Bone marrow (tissue), 2 donors: ENCODE data around the gene KIRREL3.

Experiments used
- DNase-seq, 2 donors: peaks; one replicate each; lab custom pipeline; 2025; lab: John Stamatoyannopoulos, UW

Gene KIRREL3

GRCh38 chr11:126533560-126533959 is 467.0 kb downstream of the KIRREL3 start:
- no peak for DNase-seq

DNA sequence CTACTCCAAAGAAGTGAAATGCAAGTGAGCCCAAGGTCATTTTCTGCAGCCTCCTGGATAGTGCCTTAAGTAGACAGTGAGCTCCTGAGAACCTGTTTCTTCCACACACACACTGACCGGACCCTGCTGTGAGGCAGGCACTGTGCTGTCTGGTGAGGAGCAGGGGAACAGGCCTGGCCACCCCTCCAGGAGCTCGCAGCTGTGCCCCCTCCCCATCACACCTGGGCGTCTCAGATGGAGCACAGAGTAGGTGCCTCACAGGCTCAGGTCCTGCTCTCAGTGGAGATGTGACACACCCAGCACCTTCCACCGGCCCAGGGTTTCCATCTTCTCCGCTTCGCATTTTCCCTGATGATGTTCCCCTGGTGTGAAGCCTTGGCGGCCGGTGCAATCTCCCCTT is 470.2 kb downstream of the KIRREL3 start:
- DNase-seq: no peak

GRCh38 chr11:126529037-126529436 is 471.5 kb downstream of the KIRREL3 start:
- no peak for DNase-seq

- DNase-seq: no peak
Measured at GRCh38 chr11:126528075-126528474, 472.5 kb downstream of the KIRREL3 start.

DNA sequence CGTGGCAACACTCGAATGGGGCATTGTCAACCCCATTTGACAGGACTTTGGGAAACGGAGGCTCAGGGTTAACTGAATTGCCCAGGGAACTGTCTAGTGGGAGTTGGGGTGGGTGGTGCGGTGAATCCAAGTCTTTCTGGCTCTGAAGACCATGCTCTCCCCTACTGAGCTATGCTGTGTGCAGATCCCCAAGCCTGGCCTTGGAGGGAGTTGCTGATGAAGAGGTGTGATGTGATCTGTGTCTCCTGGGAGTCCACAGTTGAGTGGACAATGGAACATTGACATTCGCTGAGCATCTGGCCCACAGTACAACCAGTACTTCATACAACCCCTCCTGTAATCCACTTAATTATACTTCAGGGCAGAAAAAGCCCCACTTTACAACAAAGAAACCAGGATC is 472.9 kb downstream of the KIRREL3 start:
- no peak for DNase-seq

DNA sequence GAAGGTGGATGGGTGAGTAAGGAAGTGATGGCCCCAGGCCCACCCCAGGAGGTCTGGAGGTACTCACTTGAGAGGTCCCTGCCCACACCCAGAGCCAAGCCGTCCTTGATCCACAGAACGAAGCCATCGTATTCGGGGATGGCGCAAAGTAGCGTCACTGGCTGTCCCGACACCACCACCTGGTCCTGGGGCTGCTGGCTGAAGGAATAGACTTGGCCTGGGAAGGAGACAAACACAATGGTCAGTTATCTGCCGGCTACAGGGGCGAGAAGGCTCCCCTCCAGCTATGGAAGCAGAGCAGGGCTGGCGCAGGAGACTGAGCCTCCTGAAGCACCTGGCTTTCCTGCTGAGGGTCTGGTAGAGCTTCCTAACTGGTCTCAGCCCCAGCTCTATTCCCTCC is 474.1 kb downstream of the KIRREL3 start:
- no peak for DNase-seq

DNA sequence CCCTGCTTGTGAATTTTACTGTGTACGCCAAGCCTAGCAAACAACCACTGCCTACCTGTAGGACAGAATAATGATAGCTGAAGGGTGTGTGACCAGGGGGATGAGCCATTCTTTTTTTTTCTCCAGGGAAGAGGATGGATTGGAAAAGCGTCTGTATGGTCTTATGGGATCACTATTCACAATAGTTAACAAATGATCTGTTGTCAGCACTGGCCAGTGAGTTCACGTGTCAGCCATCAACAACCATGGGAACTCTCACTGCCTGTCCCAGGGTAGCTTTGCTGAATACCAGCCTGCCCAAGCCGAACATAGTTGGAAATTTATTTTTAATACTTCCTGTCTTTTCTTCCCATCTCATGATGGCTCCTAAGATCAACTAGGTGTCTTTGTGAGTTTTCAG is 474.9 kb downstream of the KIRREL3 start:
- DNase-seq: no peak

DNA sequence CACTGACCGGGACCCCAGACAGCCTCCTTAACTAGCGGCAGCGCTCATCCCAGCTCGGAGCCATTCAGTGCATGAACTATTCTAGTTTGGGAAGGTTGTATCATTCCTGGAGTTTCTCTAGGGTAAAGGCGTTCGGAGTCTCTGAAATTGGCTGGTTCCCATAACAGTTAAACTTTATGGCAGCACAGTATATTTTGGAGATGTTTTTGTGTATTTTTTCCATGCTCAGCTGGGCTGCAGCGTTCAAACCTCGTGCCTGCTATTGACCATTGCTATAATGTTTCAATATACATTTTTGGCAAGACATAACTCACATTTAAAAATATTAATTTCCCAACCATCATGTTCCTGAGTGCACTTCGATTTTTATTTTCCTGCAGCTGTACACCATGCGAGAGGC is 475.4 kb downstream of the KIRREL3 start:
- DNase-seq: no peak

GRCh38 chr11:126523441-126524205 is 476.9 kb downstream of the KIRREL3 start:
- DNase-seq: no peak

DNA sequence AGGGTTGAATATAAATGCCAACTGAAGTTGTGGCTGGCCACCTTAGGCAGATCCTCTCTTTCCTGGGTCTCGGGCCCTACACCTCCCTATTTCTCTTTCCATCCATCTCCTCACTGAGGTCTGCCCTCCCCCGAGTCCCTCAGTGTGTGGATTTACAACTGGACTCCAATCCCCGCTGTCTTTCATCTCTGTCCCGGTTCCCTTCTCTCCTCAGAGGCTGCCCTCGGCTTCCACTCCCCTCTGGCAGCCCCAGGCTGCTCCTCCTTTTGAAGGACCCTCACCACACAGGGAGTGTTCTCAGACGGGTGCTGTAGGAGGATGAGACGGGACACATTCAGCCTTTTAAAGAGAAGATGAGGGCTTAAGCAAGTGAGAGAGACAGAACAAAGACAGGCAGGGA is 478.0 kb downstream of the KIRREL3 start:
- DNase-seq: no peak

DNA sequence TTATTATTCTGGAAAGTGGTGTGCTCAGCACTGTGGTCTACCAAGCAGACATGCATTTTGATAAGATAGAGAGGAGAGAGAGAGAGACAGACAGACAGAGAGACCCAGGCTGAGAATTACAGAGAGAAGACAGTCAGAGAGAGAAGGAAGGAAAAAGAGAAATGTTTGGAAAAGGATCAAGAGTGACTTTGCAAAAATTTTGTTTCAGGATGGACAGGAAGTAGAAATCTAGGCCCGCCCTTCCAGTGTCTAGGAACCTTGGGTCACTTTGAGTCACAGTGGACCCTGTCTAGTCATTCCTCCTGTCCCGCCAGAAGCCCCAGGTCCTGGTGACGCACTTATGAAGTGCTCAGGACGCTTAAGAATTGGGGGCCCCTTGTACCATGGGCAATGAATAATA is 478.4 kb downstream of the KIRREL3 start:
- no peak for DNase-seq

DNA sequence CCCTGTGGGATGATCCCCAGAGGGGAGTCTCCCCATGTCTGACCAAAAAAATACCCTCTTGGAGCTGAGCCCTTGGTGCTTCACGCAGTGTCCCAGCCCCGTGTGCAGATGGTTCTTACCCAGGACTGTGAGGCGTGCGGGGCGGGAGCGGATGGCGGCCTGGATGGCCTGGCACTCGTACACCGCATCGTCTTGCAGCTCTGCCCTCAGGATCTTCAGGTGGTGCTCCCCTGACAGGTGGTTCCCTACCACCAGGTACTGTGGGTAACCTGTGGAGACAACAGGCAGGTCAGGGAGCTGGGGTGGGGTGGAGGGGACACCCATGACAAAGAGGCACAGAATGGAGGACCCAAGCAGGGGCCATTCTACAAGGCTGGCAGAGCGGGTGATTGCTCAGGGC is 479.4 kb downstream of the KIRREL3 start:
- DNase-seq: no peak

DNA sequence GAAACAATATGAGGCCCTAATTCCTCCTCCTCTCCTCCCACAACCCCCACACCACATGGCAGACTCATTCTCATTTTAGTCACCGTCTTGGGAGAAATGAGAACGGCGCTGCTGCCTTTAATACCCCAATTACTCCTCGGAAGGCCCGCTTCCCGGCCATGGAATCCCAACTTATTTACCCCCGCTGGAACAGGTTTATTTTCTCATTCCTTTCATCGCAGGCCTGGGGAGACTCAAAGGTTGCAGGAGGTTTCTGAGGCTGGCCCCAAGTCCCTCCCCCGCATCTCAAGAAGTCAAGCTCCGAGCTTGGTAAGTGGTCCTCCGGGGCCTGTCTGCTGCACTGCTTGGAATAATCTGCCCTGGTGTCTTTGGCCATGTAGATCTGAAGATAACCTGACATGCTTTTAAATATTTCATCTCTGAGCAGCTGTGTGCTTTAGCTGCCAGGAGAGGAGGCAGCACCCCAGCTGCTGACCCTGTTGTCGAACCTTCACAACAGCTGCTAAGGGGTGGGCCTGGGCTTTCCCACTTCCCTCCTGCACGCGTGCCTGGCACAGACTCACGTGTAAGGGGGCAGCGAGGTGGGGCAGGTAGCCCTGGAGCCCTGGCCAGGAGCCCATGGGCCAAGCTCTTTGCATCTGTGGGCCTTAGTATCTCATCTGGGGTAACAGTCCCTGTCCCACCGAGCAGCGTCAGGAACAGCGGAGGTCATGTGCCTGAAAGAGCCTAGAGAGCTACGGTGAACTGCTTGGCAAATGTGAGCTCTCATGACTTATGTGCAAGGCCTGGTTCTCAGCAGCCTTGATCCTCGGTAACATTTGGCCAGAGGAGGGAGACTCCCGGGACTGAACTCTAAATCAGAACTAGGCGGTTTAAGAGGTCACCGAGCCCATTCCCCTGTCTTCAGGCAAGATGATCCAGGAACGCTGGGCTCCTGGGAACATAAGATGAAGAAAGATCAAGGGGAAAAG is 480.5 kb downstream of the KIRREL3 start:
- DNase-seq: no peak

DNA sequence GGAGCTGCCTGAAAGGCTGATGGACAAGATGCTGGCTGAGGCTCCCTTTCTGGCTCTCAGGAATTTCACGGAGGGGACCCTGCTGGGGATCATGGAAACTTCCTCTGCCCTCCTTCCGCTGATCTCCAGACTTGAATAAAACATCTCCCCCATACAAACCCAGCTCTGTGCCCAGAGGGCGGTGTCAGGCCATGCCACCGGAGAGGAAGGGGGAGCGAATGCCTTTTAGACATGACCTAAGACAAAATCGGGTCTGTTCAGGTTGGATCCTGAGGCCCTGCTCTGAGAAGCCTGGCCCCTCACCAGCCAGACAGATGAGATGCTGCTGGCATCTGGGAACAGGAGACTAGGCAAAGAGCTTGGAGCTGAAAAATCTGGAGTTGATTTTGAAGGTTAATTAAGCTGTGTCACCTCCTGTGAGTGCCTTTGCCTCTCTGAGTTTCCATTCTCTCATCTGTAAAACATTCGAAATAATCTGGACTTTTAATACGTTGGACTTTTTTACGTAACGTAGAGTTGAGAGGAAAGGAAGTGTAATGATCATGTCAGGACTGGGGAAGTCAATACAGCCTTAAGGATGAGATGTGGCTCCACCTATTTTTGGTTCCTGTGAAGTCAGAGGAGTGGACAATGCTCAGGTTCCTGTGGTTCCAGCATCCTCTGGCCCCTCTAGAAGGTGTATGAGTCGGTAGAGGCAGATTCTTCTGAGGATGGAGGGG is 481.4 kb downstream of the KIRREL3 start:
- DNase-seq: no peak

DNA sequence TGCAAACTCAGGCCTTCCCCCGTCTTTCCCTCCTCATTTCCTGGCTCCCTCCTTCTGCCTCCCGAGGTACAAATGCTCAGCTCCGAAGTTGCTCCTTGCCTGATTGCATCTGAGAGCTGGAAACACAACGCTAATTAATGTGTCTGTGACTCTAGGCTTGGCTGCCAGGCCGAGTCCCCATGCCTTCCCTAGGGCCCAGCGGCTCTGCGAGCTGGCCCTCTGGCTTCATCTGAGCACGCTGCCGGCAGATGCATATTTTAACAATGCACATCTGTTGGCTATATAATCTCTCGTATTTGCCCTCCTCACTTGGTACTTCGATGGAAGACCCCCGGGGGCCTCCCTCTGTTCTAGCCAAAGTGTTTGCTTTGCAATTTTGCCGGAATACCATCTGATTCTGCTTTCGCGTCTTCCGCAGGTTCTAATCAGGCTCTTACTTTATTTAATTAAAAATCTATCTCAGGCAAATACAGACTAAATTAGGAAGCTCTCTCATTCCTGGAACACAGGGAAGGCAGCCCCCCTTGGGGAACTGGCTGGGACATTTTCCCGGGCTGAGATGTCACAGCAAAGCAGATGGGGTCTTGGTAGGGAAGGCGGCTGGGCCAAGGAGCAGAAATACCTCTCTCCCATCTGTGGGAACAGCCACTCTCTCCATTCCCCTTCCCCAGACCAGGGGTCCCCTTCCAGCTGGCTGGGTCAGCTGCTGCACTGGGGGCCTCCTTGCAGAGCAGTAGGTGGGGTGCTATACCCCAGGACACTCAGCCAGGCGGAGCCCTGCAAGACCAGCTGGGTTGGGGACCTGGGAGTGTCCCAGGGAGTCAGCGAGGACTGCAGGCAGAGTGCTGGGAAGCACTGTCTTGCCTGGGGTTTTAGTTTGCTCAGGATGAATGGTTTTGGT is 482.2 kb downstream of the KIRREL3 start:
- DNase-seq: no peak

- no peak for DNase-seq
Measured at GRCh38 chr11:126515501-126515900, 485.1 kb downstream of the KIRREL3 start.

DNA sequence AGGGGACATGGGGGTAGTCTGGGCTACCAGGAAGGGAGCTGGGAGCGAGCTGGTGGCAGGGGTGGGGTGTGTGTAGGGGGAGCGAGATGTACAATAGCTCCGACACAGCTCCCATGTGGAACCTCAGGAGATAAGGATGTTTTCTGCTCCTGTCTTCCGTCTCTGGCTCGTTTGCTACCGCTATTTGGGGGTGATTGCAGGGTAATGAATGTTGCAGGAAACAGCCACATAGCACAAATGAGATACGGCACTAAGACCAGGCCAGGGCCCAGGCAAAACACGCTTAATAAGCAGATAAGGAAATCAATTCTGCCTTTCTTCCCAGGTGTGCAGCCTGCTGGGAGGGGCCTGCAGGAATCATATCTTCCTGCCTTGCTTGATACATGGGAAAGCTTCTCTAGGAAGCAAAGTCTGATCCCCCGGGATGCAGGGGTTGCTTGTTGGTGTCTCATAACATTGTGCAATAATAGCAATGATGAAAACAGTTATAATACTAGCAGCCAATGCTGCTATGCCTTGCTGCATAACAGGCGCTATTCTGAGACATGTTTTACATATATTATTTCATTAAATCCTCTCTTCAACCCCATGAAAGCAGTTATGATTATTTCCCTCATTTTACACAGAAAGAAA is 486.4 kb downstream of the KIRREL3 start:
- no peak for DNase-seq

DNA sequence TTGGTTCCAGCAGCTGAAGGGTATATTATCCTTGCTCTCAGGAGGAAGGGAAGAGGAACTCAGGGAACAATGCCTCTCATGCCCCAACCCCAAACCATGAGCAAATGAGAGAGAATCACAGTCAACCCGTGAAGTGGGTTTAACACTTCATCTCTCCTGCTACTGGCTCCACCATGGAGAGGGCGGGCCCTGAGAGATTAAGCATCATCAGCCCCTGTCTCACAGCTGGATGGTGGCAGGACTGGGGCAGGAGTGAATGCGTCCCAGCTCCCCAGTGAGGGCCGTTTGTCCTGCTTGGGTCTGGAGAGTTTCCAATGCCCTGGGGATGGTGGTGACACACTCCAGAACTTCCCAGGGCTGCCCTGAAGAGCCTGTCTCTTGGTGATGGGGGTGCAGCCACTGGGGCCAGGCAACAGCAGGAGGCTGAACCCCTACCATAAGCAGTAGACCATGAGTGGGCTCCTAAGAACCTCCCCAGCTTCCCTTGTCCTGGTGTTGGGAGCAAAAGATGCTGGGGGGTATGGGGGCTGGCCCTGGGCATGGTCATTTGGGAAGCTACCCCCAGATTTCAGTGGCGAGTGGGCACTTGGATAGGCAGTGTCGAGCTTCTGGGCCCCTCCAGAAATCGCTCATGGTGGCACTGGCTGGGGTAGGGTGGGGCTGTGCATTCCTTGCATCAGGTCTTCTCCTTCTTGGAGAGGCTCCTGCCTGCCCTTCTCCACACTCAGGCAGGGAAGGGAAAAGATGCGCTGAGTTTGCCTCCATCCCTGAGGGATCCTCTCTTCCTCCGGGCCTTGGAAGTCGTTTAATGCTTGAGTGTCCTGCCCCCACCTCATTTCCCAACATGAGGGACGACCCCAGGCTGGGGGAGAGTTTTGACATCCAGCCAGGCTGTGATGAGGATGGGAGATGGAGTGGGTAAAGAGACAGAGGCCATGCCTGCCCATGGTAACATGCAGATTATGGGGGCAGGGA is 487.5 kb downstream of the KIRREL3 start:
- DNase-seq: no peak

DNA sequence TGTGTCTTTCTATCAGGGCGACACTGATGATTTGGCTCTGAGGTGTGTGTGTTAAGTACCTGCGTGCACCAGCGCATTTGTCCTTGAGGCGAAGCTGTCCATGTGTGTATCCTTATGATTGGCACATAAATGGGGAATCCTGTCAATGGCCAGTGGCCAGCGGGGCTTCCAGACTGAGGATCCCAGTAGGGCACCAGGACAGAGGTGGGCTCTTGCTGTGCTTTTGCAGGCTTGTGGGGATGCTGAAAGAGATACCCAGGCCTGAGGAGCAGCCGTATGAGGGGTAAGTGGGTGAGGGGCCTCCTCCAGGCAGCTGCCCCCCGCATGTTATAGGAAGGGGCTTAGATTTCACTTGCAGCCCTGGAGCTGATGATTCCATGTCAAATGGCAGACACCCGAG is 488.3 kb downstream of the KIRREL3 start:
- no peak for DNase-seq
